ENCODE data around the gene PIP5K1C.

PIP5K1C gene

DNA sequence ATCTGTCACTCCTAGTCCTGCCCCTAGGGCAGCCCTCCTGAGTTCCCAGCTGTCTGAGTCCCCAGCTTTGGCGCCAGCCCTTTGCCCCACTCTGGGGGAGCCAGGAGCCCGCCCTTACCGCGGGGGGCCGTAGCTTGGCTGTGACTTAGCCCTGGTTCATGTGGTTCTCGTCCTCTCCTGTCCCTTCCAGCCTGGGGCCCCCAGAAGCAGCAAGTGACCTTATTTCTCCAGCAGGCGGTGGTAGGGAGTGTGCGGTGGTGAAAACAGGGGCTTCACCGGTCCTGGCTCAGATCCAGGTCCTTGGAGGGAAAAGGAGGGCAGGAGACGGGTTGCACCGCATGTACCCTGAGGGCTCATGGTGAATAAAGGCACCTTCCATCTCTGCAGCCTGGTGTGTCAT is 107.1 kb downstream of the PIP5K1C start:
- DNase-seq (ENCODE audit: low read depth) = no peak
- TF ChIP-seq, protein P1, sequence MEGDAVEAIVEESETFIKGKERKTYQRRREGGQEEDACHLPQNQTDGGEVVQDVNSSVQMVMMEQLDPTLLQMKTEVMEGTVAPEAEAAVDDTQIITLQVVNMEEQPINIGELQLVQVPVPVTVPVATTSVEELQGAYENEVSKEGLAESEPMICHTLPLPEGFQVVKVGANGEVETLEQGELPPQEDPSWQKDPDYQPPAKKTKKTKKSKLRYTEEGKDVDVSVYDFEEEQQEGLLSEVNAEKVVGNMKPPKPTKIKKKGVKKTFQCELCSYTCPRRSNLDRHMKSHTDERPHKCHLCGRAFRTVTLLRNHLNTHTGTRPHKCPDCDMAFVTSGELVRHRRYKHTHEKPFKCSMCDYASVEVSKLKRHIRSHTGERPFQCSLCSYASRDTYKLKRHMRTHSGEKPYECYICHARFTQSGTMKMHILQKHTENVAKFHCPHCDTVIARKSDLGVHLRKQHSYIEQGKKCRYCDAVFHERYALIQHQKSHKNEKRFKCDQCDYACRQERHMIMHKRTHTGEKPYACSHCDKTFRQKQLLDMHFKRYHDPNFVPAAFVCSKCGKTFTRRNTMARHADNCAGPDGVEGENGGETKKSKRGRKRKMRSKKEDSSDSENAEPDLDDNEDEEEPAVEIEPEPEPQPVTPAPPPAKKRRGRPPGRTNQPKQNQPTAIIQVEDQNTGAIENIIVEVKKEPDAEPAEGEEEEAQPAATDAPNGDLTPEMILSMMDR (conservative IDR thresholded peaks at IDR 0.05; ENCODE audit: low read length) = no peak
- no peak overlapping the region for H3K4me3 ChIP-seq (ENCODE audit: low read length)

GRCh38 chr19:3591876-3592613 is 108.2 kb downstream of the PIP5K1C start:
- H3K4me3 ChIP-seq (ENCODE audit: low read length) = no peak overlapping the region
- no peak for DNase-seq (ENCODE audit: low read depth)
- TF ChIP-seq, protein P1 (conservative IDR thresholded peaks at IDR 0.05; ENCODE audit: low read length) = no peak

GRCh38 chr19:3590991-3591659 is 109.1 kb downstream of the PIP5K1C start:
- DNase-seq (ENCODE audit: low read depth) = no peak
- H3K4me3 ChIP-seq (ENCODE audit: low read length) = no peak overlapping the region
- TF ChIP-seq, protein P1 (conservative IDR thresholded peaks at IDR 0.05; ENCODE audit: low read length) = no peak

- TF ChIP-seq, protein P1 (conservative IDR thresholded peaks at IDR 0.05; ENCODE audit: low read length) = no peak
- DNase-seq (ENCODE audit: low read depth) = no peak
- no peak overlapping the region for H3K4me3 ChIP-seq (ENCODE audit: low read length)
These were observed 110.3 kb downstream of the PIP5K1C start for GRCh38 chr19:3589949-3590348.

DNA sequence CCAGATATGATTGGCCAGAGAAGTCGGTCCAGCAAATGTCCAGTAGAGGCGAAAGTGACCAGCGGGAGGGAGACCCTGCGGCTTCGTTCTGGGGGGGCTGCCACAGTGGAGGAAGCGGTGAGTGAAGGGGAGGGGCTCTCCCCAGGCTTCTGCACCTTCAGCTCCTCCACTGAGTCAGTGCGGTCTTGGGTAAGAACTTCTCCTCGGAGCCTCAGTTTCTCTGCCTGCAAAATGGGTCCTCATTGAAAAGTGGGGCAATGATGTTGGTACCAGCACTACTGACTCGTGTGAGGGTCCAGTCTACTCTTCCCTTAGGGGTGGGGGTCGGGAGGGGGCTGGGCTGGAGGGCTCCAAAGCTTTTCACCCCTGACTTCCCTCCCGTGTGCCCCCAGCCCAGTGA is 110.8 kb downstream of the PIP5K1C start:
- DNase-seq (ENCODE audit: low read depth) = no peak
- no peak overlapping the region for H3K4me3 ChIP-seq (ENCODE audit: low read length)
- TF ChIP-seq, protein P1 (conservative IDR thresholded peaks at IDR 0.05; ENCODE audit: low read length) = no peak

DNA sequence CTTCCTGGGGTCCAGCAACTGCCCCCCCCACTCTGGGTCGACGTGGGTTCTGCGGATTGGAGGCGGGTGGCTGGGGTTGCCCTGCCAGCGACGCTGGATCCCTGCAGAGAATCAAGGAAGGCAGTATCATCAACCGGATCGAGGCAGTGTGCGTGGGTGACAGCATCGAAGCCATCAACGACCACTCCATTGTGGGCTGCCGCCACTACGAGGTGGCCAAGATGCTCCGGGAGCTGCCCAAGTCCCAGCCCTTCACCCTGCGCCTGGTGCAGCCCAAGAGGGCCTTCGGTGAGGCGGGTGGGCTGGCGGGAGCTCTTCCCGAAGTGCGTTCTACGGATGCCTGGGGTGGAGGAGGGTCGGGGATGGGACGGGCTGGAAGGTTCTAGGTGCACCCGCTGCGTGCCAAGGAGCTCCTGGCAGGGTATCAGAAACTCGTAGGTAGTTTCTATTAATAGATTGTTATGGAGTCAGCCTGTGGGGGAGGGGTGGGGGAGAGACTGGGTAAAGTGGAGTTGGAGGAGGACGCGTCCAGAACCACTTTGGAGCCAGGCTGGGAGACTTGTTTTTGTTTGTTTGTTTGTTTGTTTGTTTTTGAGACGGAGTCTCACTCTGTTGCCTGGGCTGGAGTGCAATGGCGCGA is 113.4 kb downstream of the PIP5K1C start:
- TF ChIP-seq, protein P1 (conservative IDR thresholded peaks at IDR 0.05; ENCODE audit: low read length) = no peak
- DNase-seq (ENCODE audit: low read depth) = no peak
- H3K4me3 ChIP-seq (ENCODE audit: low read length) = no peak overlapping the region
